Fibroblast of lung (primary cell): ENCODE results near the gene TESMIN.

Experiments used
- CTCF ChIP-seq, 2 donors: IDR thresholded peaks in 1 of 2; conservative IDR thresholded peaks in 1 of 2; 1 replicate in 1 of 2; 2 replicates in 1 of 2; pipeline ENCODE4 v1.5.1; 2011 to 2012; ENCODE audit warnings: low read length in 2 of 2, control low read depth in 1 of 2, inconsistent platforms in 1 of 2, low read depth in 1 of 2, mild to moderate bottlenecking in 1 of 2
- EZH2 ChIP-seq: IDR thresholded peaks from 2 replicates; pipeline ENCODE4 v1.5.1; 2012; ENCODE audit warnings: low read length, control low read depth, mild to moderate bottlenecking; ENCODE audit errors: missing control alignments

GRCh38 chr11:68660066-68660810, 91.1 kb downstream of the TESMIN start:
- TF ChIP-seq CTCF (conservative IDR thresholded peaks at IDR 0.05 in 1 of 2, IDR thresholded peaks at IDR 0.05 in 1 of 2; ENCODE audit: low read depth in 1 of 2, low read length in 2 of 2) = no peak
- TF ChIP-seq EZH2 = no peak
